LNCaP clone FGC (cell line): ENCODE results near the gene ZNF333.

Experiments
- DNase-seq: peaks from one replicate; pipeline ENCODE4 v3.0.0-alpha.2; 2011; ENCODE audit warnings: low read depth
- H3K4me3 ChIP-seq: 2 replicates; pipeline ENCODE4 v1.5.1; 2011; ENCODE audit warnings: mild to moderate bottlenecking, low read depth, low read length, control low read depth
- TF ChIP-seq, protein P1 (sequence below): IDR thresholded peaks from 2 replicates; pipeline ENCODE4 v1.5.1; 2012; ENCODE audit warnings: mild to moderate bottlenecking; ENCODE audit not compliant: control insufficient read depth, insufficient read depth; ENCODE audit errors: extremely low read depth

ZNF333 gene

DNA sequence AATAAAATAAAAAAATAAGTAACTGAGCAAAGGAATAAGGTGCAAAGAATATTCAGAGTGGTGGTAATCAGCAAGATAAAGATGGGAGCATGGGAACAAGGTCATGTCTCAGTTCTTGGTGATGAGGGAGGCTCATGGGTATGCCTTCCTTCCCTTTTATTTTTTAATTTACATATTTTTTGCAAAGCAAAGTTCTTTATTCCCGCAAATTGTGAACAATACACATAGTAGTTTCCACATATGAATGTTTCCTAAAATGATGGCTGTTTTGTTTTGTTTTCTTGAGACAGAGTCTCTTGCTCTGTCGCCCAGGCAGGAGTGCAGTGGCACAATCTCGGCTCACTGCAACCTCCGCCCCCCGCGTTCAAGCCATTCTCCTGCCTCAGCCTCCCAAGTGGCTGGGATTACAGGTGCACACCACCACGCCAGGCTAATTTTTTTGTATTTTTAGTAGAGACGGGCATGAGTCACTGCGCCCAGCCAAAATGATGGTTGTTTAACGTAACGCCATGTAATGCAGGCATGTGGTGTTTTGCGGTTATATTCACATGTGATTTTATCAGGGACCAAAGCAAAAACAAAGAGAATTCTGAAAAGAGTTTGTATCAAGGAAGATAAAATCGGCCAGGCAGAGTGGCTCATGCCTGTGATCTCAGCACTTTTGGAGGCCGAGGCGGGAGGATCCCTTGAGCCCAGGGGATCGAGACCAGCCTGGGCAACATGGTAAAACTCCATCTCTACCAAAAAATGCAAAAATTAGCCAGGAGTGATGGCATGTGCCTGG lies 93.0 kb downstream of the ZNF333 start:
- no peak for DNase-seq
- H3K4me3 ChIP-seq = no peak overlapping the region
- TF ChIP-seq, protein P1, sequence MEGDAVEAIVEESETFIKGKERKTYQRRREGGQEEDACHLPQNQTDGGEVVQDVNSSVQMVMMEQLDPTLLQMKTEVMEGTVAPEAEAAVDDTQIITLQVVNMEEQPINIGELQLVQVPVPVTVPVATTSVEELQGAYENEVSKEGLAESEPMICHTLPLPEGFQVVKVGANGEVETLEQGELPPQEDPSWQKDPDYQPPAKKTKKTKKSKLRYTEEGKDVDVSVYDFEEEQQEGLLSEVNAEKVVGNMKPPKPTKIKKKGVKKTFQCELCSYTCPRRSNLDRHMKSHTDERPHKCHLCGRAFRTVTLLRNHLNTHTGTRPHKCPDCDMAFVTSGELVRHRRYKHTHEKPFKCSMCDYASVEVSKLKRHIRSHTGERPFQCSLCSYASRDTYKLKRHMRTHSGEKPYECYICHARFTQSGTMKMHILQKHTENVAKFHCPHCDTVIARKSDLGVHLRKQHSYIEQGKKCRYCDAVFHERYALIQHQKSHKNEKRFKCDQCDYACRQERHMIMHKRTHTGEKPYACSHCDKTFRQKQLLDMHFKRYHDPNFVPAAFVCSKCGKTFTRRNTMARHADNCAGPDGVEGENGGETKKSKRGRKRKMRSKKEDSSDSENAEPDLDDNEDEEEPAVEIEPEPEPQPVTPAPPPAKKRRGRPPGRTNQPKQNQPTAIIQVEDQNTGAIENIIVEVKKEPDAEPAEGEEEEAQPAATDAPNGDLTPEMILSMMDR = no peak
